HG03571 (cell line): ENCODE data around the gene THUMPD3.

Experiments
- ATAC-seq: cut with Tn5 transposase; IDR thresholded peaks from one replicate; pipeline ENCODE4 v1.9.1; 2021; ENCODE audit not compliant: unreplicated experiment

THUMPD3 gene

GRCh38 chr3:9415485-9416138 lies 52.8 kb downstream of the THUMPD3 start:
- ATAC-seq = no peak

GRCh38 chr3:9416139-9416780 lies 53.4 kb downstream of the THUMPD3 start:
- no peak for ATAC-seq

- no peak for ATAC-seq
Observed at GRCh38 chr3:9420850-9421549, 58.1 kb downstream of the THUMPD3 start.

- ATAC-seq = no peak
Observed at GRCh38 chr3:9422712-9423424, 60.0 kb downstream of the THUMPD3 start.

GRCh38 chr3:9428411-9428810 lies 65.6 kb downstream of the THUMPD3 start:
- ATAC-seq = no peak

- no peak for ATAC-seq
Observed at GRCh38 chr3:9430733-9431132, 67.9 kb downstream of the THUMPD3 start.

- ATAC-seq = no peak
Observed at GRCh38 chr3:9433627-9434521, 71.0 kb downstream of the THUMPD3 start.

GRCh38 chr3:9435316-9435715 lies 72.5 kb downstream of the THUMPD3 start:
- no peak for ATAC-seq
